Natural killer cell (primary cell): ENCODE data around the gene CGB3. TPM values are rescaled to one million over a fixed set of nuclear protein-coding genes. Genes with fewer than 3 reads are reported as not detected.

Experiments
- ATAC-seq, 3 donors: fragments of 150-1000 bp in 2 of 3; fragments of 200-7000 bp in 1 of 3; cut with Tn5 transposase; 1 replicate in 1 of 3; 2 replicates in 2 of 3; pipeline ENCODE4 v1.10.0; 2021; ENCODE audit warnings: mild to moderate bottlenecking in 2 of 3, moderate library complexity in 2 of 3
- DNase-seq, 2 donors: peaks; one replicate each; pipeline versions ENCODE4 v3.0.0 to v3.0.0-alpha.2; 2013 to 2021; ENCODE audit warnings: mixed read lengths in 1 of 2
- H3K27ac ChIP-seq: one replicate; pipeline ENCODE4 v1.5.1; 2013; ENCODE audit warnings: mild to moderate bottlenecking, low read length
- H3K27me3 ChIP-seq: one replicate; pipeline ENCODE4 v1.6.1; 2013; ENCODE audit warnings: low read length; ENCODE audit not compliant: control insufficient read depth, insufficient read depth
- H3K36me3 ChIP-seq: one replicate; pipeline ENCODE4 v1.6.1; 2013; ENCODE audit warnings: low read length; ENCODE audit not compliant: control insufficient read depth, insufficient read depth
- H3K4me1 ChIP-seq: one replicate; pipeline ENCODE4 v1.6.1; 2013; ENCODE audit warnings: low read length; ENCODE audit not compliant: control insufficient read depth, insufficient read depth
- H3K4me3 ChIP-seq: one replicate; pipeline ENCODE4 v1.5.1; 2013; ENCODE audit warnings: low read length
- H3K9me3 ChIP-seq: one replicate; pipeline ENCODE4 v1.6.1; 2013; ENCODE audit warnings: low read length; ENCODE audit not compliant: control insufficient read depth, insufficient read depth
- H3K27ac Mint-ChIP-seq, 2 donors: one replicate each; pipeline ENCODE4 v1.8.0; 2022; ENCODE audit warnings: mild to moderate bottlenecking in 2 of 2, mixed read lengths in 2 of 2, moderate library complexity in 1 of 2
- H3K27me3 Mint-ChIP-seq, 2 donors: one replicate each; pipeline ENCODE4 v1.8.0; 2022; ENCODE audit warnings: low read depth in 2 of 2, mixed read lengths in 2 of 2
- H3K36me3 Mint-ChIP-seq: one replicate; pipeline ENCODE4 v1.8.0; 2022; ENCODE audit warnings: mixed read lengths
- H3K4me1 Mint-ChIP-seq, 2 donors: one replicate each; pipeline ENCODE4 v1.8.0; 2022; ENCODE audit warnings: mixed read lengths in 2 of 2
- H3K4me3 Mint-ChIP-seq: one replicate; pipeline ENCODE4 v1.8.0; 2022; ENCODE audit warnings: mild to moderate bottlenecking, moderate library complexity, mixed read lengths
- H3K9me3 Mint-ChIP-seq, 2 donors: one replicate each; pipeline ENCODE4 v1.8.0; 2022; ENCODE audit warnings: mixed read lengths in 2 of 2
- CTCF ChIP-seq: fragments of 200-600 bp; IDR thresholded peaks from one replicate; pipeline ENCODE4 v1.8.0; 2022; ENCODE audit warnings: antibody characterized with exemption
- WGBS: methylation state at CpG from one replicate; pipeline ENCODE4 v1.1.7; 2013; ENCODE audit warnings: missing lambda C conversion rate; ENCODE audit not compliant: insufficient coverage; 5-methylcytosine and 5-hydroxymethylcytosine counted together
- intact Hi-C: fragments of 100-400 bp; cut with micrococcal nuclease; formaldehyde crosslinking; loops from one replicate; pipeline ENCODE4 v1.14.2; 2022
- total RNA-seq, 4 donors: library from RNA; stranded (reverse); fragments of 120-200 nt in 1 of 4; gene quantifications; one replicate each; pipeline versions ENCODE4 v1.2.3 to v1.2.4, GENCODE V29; 2013 to 2022

CGB3 gene
- total RNA-seq, 3 donors from 2014 or later (not counting 1 experiment from before 2014, with no cell fraction given): not detected

GRCh38 chr19:48999481-49000325 is 24.4 kb downstream of the CGB3 start:
- no peak overlapping the region for H3K4me3 Mint-ChIP-seq
- Histone ChIP-seq H3K4me1 (peaks cover 4% of the 10 kb centered on the region), H3K36me3 (peaks cover 8% of the 10 kb centered on the region), H3K9me3 (no peaks in the 10 kb centered on the region), H3K27me3 (no peaks in the 10 kb centered on the region), H3K4me3 (no peak overlapping the region), H3K27ac (no peak overlapping the region)
- peaks cover 0 to 13% of the 10 kb centered on the region in 2 donors for H3K4me1 Mint-ChIP-seq
- H3K36me3 Mint-ChIP-seq: no peaks in the 10 kb centered on the region
- peak; percentile 61 for TF ChIP-seq CTCF
- H3K27me3 Mint-ChIP-seq: no peaks in the 10 kb centered on the region
- WGBS: 68% methylated on average over 15 of the region's 16 CpGs
- DNase-seq (peak; percentile 42 to 82), ATAC-seq (peak; percentile 77 to 91 (median 78))
- no peak overlapping the region for H3K27ac Mint-ChIP-seq
- intact Hi-C loops: loop anchor here (10.0 kb wide), 2 partner anchors 145 to 365 kb away; partner anchors contain the start of gene DBP
- H3K9me3 Mint-ChIP-seq: no peaks in the 10 kb centered on the region

DNA sequence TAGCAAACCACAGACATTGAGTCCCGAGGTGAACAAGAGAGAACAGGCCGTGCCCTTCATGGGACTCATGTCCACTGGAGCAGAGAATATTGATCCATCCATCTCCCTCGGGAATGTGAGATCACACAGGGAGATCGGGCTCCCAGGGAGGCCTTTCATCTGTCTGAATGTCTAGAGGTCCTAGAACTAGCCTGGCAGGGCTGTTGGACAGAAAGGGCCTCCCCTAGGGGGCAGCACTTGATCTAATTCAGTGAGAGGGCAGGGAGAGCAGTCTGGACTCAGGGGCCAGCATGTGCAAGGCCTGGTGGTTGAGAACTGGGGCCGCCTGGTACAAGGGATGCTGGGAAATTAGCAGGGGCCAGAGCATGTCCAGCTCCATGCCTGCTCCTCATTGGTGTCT is 26.2 kb downstream of the CGB3 start:
- intact Hi-C loops: loop anchor here (10.0 kb wide), 2 partner anchors 147 to 363 kb away; partner anchors contain the start of gene DBP
- no peaks in the 10 kb centered on the region for H3K27me3 Mint-ChIP-seq

GRCh38 chr19:48994035-48994386 is 30.1 kb downstream of the CGB3 start:
- DNase-seq: no peak
- no peak for ATAC-seq
- H3K27me3 ChIP-seq: no peaks in the 10 kb centered on the region
- no peaks in the 10 kb centered on the region for H3K9me3 ChIP-seq
- peak overlapping the region; percentile 94 to 97 for H3K27ac Mint-ChIP-seq
- no peaks in the 10 kb centered on the region for H3K9me3 Mint-ChIP-seq
- peak overlapping the region; percentile 86 for H3K27ac ChIP-seq
- 2% methylated on average over 13 of the region's 13 CpGs for WGBS
- no peaks in the 10 kb centered on the region for H3K36me3 Mint-ChIP-seq
- H3K27me3 Mint-ChIP-seq: no peaks in the 10 kb centered on the region
- H3K4me3 Mint-ChIP-seq: peak overlapping the region; percentile 97
- TF ChIP-seq CTCF: no peak
- H3K36me3 ChIP-seq: no peaks in the 10 kb centered on the region
- intact Hi-C loops: loop anchor here (10.0 kb wide), 2 partner anchors 151 to 359 kb away; partner anchors contain the start of gene DBP
- H3K4me3 ChIP-seq: peak overlapping the region; percentile 79
- peaks cover 31% of the 10 kb centered on the region for H3K4me1 ChIP-seq
- H3K4me1 Mint-ChIP-seq: peaks cover 28 to 51% of the 10 kb centered on the region in 2 donors

More for the DNA sequence above, 26.2 kb downstream of the CGB3 start:
- Mint-ChIP-seq H3K9me3 (no peaks in the 10 kb centered on the region), H3K27ac (no peak overlapping the region), H3K4me1 (peaks cover 11 to 24% of the 10 kb centered on the region in 2 donors), H3K4me3 (no peak overlapping the region), H3K36me3 (no peaks in the 10 kb centered on the region)
- Histone ChIP-seq H3K9me3 (no peaks in the 10 kb centered on the region), H3K27ac (no peak overlapping the region), H3K36me3 (peaks cover 1% of the 10 kb centered on the region), H3K27me3 (no peaks in the 10 kb centered on the region), H3K4me1 (peaks cover 15% of the 10 kb centered on the region), H3K4me3 (no peak overlapping the region)
- no peak for ATAC-seq
- peak; percentile 35 to 63 for DNase-seq
- WGBS: 96% methylated on average over 5 of the region's 5 CpGs
- no peak for TF ChIP-seq CTCF
